GM12872 (cell line): ENCODE data around the gene CD101.

ENCODE experiments used
- CTCF ChIP-seq: IDR thresholded peaks from 3 replicates; pipeline ENCODE4 v1.5.1; 2011; ENCODE audit warnings: low read depth, mild to moderate bottlenecking, low read length, moderate library complexity; ENCODE audit not compliant: insufficient read depth

The CD101 gene

GRCh38 chr1:117044217-117044616, 42.7 kb downstream of the CD101 start:
- TF ChIP-seq CTCF: no peak

- TF ChIP-seq CTCF: no peak
Observed at GRCh38 chr1:117045644-117046043, 44.1 kb downstream of the CD101 start.

DNA sequence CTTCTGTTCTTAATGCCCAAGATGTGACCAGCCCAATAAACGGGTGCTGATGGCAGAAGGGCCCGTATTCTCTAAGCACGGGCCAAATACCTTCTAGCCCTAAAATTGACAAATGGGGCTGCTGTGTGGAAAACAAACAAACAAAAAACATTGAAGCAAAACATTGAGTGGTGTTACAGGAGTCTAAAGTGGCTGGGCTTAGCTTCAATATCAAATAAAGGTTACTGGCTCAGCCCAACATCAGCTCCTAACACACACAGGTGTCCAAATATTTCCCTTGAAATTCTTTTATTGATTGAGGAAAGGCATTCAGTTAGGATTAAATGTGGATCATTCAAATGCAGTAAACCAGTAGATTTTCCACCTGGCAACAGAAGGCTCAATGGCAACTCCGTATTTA, 45.2 kb downstream of the CD101 start:
- no peak for TF ChIP-seq CTCF

DNA sequence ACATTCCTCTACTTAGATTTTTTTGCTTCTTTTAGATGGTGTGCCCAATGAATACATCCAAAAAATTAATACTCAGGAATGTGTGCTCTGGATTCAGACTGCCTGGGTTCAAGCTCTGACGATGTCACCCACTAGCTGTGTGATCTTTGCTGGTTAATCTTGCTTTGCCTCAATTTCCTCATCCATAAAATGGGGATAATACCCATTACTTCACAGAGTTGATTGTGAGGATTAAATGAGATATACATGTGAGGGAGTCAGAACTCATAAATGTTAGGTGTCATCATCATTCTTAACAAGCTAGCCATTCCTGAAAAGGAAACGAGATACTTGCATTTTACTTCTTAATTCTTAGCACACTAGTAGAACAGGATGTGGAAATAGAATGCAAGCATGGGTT, 45.7 kb downstream of the CD101 start:
- TF ChIP-seq CTCF: no peak

DNA sequence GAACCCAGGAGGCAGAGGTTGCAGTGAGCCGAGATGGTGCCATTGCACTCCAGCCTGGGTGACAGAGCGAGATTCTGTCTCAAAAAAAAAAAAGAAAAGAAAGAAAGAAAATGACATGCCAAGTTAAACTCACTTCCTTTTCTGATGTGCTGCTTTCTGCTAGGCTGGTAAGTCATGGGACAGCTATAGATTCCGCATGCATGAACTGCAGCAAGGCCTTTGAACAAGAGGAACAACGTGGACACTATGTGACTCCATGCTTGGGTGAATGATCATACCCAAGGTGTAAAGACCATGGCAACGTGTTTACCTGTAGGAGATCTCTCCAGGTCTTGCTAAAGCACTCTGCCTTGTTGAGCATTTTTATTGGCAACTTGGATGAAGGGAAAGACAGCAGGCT, 48.3 kb downstream of the CD101 start:
- TF ChIP-seq CTCF: no peak

- no peak for TF ChIP-seq CTCF
Observed at GRCh38 chr1:117051224-117052064, 49.9 kb downstream of the CD101 start.

GRCh38 chr1:117054068-117054467, 52.5 kb downstream of the CD101 start:
- TF ChIP-seq CTCF: no peak

DNA sequence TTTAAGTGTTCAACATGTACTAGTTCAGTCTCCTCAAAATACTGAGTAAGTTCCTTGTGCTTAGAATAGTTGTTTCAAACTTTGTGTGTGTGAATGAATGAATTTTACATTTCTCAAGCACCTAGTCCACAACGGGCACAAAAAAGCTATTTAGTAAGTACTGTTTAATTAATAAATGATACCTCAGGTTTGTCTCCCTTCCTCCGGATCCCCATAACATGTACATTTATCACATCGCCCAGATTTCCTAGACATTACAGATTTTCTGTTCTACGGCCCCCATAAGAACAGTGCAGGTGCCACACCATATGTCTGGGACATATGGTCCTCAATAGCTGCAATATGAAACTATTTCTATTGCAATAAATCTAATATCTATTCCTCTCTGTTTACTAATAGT, 57.2 kb downstream of the CD101 start:
- no peak for TF ChIP-seq CTCF
